NCI-H2171 treated with DMSO at 0.1 percent for 48 hours (cell line): ENCODE measurements around the gene KRTAP2-4.

ENCODE experiments used
- DNase-seq: peaks from one replicate; lab custom pipeline; 2025; lab: John Stamatoyannopoulos, UW

KRTAP2-4 gene

DNA sequence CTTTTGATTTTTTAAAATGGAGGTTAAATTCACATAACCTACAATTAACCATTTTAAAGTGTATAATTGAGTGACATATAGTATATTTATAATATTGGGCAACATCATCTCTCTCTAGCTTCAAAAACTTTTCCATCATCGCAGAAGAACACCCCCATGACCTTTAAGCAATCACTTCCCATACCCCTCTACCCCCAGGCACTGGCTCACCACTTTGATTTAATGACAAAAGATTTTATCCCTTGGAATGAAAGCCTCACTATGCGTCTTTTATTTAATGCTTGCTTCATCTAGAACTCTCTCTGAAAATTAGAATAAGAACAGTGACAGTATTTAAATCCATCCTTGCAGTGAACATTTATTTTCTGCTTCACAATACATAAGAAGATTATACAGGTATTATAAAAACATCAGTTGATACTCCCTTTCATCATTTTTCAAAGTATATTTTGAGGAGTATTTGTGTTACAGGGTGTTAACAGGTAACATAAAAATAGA, 27.8 kb downstream of the KRTAP2-4 start:
- no peak for DNase-seq

DNA sequence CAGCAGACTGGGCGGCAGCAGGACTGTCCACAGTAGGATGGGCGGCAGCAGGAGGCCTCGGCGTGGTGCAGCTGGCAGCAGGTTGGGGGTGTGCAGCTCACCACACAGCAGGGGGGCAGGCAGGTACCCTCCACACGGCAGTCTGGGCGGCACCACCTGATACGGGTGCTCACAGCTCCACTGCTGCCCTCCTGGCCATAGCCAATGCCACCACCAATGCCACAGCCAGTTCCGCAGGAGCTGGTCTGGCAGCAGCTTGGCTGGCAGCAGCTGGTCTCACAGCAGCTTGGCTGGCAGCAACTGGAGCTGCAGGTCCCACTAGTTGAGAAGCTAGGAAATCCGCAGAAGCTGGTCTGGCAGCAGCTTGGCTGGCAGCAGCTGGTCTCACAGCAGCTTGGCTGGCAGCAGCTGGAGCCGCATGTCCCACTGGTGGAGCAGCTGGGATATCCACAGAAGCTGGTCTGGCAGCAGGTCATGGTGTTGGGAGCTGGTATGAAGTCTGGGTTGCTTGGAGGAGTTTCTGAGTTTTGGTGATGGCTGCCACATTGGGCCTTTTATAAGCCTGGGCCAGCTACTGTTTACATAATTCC, 31.2 kb downstream of the KRTAP2-4 start, which contains the start of gene KRTAP1-3:
Gene KRTAP1-3 (minus strand): TSS at position 529 of the 590 bp plus-strand sequence. CDS start 53 bp downstream, at position 476.
- DNase-seq, result peak; percentile 1

GRCh38 chr17:41029633-41030245, 35.9 kb downstream of the KRTAP2-4 start, which contains the start of gene KRTAP1-4:
Gene KRTAP1-4, minus strand, starts transcription at chr17:41030195. Its CDS starts 117 bp downstream, at chr17:41030078.
- DNase-seq, result no peak

DNA sequence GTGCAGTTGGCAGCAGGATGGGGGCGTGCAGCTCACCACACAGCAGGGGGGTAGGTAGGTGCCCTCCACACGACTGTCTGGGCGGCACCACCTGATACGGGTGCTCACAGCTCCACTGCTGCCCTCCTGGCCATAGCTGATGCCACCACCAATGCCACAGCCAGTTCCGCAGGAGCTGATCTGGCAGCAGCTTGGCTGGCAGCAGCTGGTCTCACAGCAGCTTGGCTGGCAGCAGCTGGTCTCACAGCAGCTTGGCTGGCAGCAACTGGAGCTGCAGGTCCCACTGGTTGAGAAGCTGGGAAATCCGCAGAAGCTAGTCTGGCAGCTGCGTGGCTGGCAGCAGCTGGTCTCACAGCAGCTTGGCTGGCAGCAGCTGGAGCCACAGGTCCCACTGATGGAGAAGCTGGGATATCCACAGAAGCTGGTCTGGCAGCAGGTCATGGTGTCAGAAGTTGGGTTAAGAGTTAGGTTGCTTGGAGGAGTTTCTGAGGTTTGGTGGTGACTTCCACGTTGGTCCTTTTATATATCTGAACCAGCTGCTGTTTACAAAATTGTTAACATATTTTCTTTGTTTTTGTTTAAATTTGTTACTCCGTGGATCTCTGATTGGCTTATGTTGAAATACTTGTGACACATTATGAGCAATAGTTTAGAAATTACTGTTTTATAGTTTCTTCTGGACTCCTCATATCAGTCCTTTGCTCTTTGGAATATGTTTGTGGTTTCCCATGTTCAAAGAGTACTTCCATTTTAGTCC, 38.8 kb downstream of the KRTAP2-4 start, which contains the start of gene KRTAP1-5:
Gene KRTAP1-5 (minus strand): TSS at position 494 of the 757 bp plus-strand sequence. CDS start 53 bp downstream, at position 441.
- no peak for DNase-seq

- DNase-seq, result no peak
Observed at GRCh38 chr17:41024697-41025096, 41.0 kb downstream of the KRTAP2-4 start.

DNA sequence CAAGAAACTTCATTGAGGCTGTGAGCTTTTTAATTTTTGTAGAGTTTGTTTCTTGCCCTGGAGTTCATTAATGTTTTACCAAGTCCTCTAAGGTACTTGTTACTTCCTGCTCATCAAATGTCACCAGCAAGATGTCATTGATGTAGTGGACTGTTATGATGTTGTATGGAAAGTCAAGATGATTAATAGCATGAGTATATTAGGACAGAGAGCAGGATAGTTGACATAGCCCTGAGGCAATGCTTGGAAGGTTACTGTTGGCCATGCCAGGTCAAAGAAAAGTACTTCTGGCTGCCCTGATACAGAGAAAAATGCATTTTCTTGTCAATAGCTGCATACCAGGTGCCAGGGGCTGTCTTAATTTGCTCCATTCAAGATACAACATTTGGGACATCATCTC, 45.3 kb downstream of the KRTAP2-4 start:
- no peak for DNase-seq

DNA sequence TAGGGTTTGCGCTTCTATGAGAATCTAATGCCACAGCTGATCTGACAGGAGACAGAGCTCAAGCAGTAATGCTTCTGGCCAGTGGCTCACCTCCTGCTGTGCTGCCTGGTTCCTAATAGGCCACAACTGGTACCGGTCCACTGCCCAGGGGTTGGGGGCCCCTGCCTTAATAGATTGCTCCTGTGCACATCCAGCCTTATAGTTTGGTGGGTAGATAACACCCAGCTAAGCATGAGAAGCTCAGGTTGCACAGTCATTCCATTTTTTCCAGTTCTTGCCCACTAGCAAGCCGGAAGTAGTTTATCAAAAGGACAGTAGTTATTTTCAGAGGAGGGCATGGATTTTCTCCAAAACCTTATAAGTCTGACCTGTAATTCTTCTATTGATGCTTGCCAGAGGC, 46.3 kb downstream of the KRTAP2-4 start:
- no peak for DNase-seq

DNA sequence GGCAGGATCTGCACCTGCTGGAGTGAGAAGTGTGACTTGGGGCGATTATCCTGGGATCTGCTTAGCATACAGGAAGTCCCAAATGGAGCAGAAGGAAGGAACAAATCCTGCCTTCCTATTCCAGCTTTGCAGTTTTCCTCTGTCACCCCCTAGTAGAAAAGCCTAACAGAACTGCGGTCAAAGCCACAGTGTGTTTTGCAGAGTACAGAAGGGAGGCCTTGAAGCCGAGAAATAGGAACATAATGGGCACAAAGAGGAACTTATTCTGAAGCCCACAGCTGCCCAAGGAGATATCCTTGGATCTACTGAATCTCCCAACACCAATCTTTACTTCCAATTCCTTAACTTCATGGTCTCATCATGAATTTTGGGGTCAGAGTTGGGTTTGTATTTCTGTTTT, 47.1 kb downstream of the KRTAP2-4 start:
- no peak for DNase-seq

- no peak for DNase-seq
Observed at GRCh38 chr17:41016578-41017215, 49.0 kb downstream of the KRTAP2-4 start.

DNA sequence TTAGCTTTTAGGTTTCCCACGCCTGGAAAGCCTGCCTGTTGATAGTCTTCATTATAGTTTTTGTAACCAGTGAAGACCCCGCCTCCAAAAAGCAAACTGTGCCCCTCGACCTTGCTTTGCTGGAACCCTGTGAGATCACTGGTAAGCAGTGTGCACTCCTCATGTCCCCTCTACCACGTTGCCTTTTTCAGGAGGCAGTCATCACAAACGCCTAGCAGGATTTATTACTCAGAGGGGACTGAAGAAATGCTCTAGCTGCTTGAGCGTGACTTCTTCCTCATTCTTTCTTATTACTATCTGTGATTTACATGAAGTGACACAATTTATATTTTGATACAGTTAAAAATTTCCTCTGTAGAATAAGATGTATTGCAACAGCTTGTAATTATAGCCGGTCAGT, 50.2 kb downstream of the KRTAP2-4 start:
- no peak for DNase-seq
